DOHH2 (cell line): ENCODE measurements around the gene RFXANK.

Experiments used
- H3F3A ChIP-seq: fragments of 200-600 bp; sonication (generic), shearing (Covaris generic); 2 replicates; pipeline ENCODE4 v1.6.0; 2016; ENCODE audit warnings: antibody characterized with exemption, mild to moderate bottlenecking; ENCODE audit not compliant: control insufficient read depth, insufficient read depth
- H3K27ac ChIP-seq: fragments of 200-600 bp; sonication (generic); 2 replicates; pipeline ENCODE4 v1.5.1; 2014; ENCODE audit warnings: low read depth, mild to moderate bottlenecking, low read length, moderate library complexity
- H3K27me3 ChIP-seq: fragments of 200-600 bp; sonication (generic); 2 replicates; pipeline ENCODE4 v1.6.1; 2014; ENCODE audit warnings: mild to moderate bottlenecking, low read length, mixed read lengths; ENCODE audit not compliant: control insufficient read depth
- H3K36me3 ChIP-seq: fragments of 200-600 bp; sonication (generic); 2 replicates; pipeline ENCODE4 v1.6.1; 2014; ENCODE audit warnings: mild to moderate bottlenecking, low read length, moderate library complexity, mixed read lengths; ENCODE audit not compliant: control insufficient read depth
- H3K4me1 ChIP-seq: fragments of 200-600 bp; sonication (generic); 2 replicates; pipeline ENCODE4 v1.6.1; 2014; ENCODE audit warnings: mild to moderate bottlenecking, low read length, mixed read lengths; ENCODE audit not compliant: control insufficient read depth
- H3K4me2 ChIP-seq: fragments of 200-600 bp; sonication (generic); 2 replicates; pipeline ENCODE4 v1.6.0; 2014; ENCODE audit warnings: mild to moderate bottlenecking, low read length, moderate library complexity
- H3K4me3 ChIP-seq: fragments of 200-600 bp; sonication (generic); 2 replicates; pipeline ENCODE4 v1.5.1; 2014; ENCODE audit warnings: mild to moderate bottlenecking, low read length, mixed read lengths
- H3K79me2 ChIP-seq: fragments of 200-600 bp; sonication (generic); 2 replicates; pipeline ENCODE4 v1.6.1; 2014; ENCODE audit warnings: mild to moderate bottlenecking, low read length, mixed read lengths; ENCODE audit not compliant: control insufficient read depth
- H3K9me2 ChIP-seq: fragments of 200-600 bp; sonication (generic); replicated peaks from 2 replicates; pipeline ENCODE4 v1.6.1; 2014; ENCODE audit warnings: mild to moderate bottlenecking, low read length, mixed read lengths; ENCODE audit not compliant: control insufficient read depth
- H3K9me3 ChIP-seq: fragments of 200-600 bp; sonication (generic); 2 replicates; pipeline ENCODE4 v1.6.1; 2014; ENCODE audit warnings: antibody characterized with exemption, low read length, mixed read lengths; ENCODE audit not compliant: control insufficient read depth, insufficient read depth
- H4K20me1 ChIP-seq: fragments of 200-600 bp; sonication (generic); 2 replicates; pipeline ENCODE4 v1.6.0; 2014; ENCODE audit warnings: low read depth, mild to moderate bottlenecking, antibody characterized with exemption, low read length, moderate library complexity; ENCODE audit not compliant: control insufficient read depth, insufficient read depth
- CTCF ChIP-seq: fragments of 200-600 bp; sonication (generic); IDR thresholded peaks from one replicate; pipeline ENCODE4 v1.5.1; 2014; ENCODE audit warnings: antibody characterized with exemption, mild to moderate bottlenecking, low read depth, low read length; ENCODE audit not compliant: poor library complexity, severe bottlenecking
- EZH2phosphoT487 ChIP-seq: fragments of 200-600 bp; sonication (generic); IDR thresholded peaks from 2 replicates; pipeline ENCODE4 v1.6.1; 2017; ENCODE audit warnings: borderline replicate concordance, mild to moderate bottlenecking, antibody characterized with exemption, low read length, moderate library complexity, mixed read lengths

The RFXANK gene

GRCh38 chr19:19230999-19231398 lies 38.9 kb downstream of the RFXANK start:
- no peaks in the 10 kb centered on the region for H3K36me3 ChIP-seq
- no peak overlapping the region for H3K4me3 ChIP-seq
- TF ChIP-seq EZH2phosphoT487 (no peak), CTCF (no peak)
- no peak overlapping the region for H3K27ac ChIP-seq
- H3K4me2 ChIP-seq: no peak overlapping the region
- no peaks in the 10 kb centered on the region for H3K27me3 ChIP-seq
- peaks cover 14% of the 10 kb centered on the region for H3K9me3 ChIP-seq
- H3F3A ChIP-seq: no peaks in the 10 kb centered on the region
- no peaks in the 10 kb centered on the region for H3K79me2 ChIP-seq
- no peaks in the 10 kb centered on the region for H3K4me1 ChIP-seq
- H4K20me1 ChIP-seq: no peaks in the 10 kb centered on the region
- H3K9me2 ChIP-seq: no peaks in the 10 kb centered on the region

- Histone ChIP-seq H3K4me1 (no peaks in the 10 kb centered on the region), H3K4me2 (no peak overlapping the region), H3K4me3 (no peak overlapping the region), H3K36me3 (no peaks in the 10 kb centered on the region), H4K20me1 (no peaks in the 10 kb centered on the region), H3K27me3 (no peaks in the 10 kb centered on the region), H3K27ac (no peak overlapping the region), H3K79me2 (no peaks in the 10 kb centered on the region), H3K9me3 (peaks cover 14% of the 10 kb centered on the region), H3K9me2 (no peaks in the 10 kb centered on the region), H3F3A (no peaks in the 10 kb centered on the region)
- no peak for TF ChIP-seq EZH2phosphoT487
- no peak for TF ChIP-seq CTCF
Observed at GRCh38 chr19:19232261-19232721, 40.2 kb downstream of the RFXANK start.

GRCh38 chr19:19234220-19234816 lies 42.3 kb downstream of the RFXANK start:
- no peaks in the 10 kb centered on the region for H3K36me3 ChIP-seq
- H3K27ac ChIP-seq: no peak overlapping the region
- no peak overlapping the region for H3K4me3 ChIP-seq
- no peaks in the 10 kb centered on the region for H3K27me3 ChIP-seq
- TF ChIP-seq CTCF: no peak
- TF ChIP-seq EZH2phosphoT487: no peak
- H3K4me1 ChIP-seq: no peaks in the 10 kb centered on the region
- no peaks in the 10 kb centered on the region for H3K79me2 ChIP-seq
- peaks cover 14% of the 10 kb centered on the region for H3K9me3 ChIP-seq
- no peaks in the 10 kb centered on the region for H3F3A ChIP-seq
- H3K4me2 ChIP-seq: no peak overlapping the region
- H3K9me2 ChIP-seq: no peaks in the 10 kb centered on the region
- no peaks in the 10 kb centered on the region for H4K20me1 ChIP-seq
